NCI-H2196 (cell line): ENCODE measurements around the gene AMHR2.
A peak's percentile ranks its signal among the peaks of the same experiment; 100 is the strongest.

ENCODE experiments used
- DNase-seq: peaks from one replicate; lab custom pipeline; 2025; ENCODE audit not compliant: unreplicated experiment; lab: John Stamatoyannopoulos, UW

AMHR2 gene

DNA sequence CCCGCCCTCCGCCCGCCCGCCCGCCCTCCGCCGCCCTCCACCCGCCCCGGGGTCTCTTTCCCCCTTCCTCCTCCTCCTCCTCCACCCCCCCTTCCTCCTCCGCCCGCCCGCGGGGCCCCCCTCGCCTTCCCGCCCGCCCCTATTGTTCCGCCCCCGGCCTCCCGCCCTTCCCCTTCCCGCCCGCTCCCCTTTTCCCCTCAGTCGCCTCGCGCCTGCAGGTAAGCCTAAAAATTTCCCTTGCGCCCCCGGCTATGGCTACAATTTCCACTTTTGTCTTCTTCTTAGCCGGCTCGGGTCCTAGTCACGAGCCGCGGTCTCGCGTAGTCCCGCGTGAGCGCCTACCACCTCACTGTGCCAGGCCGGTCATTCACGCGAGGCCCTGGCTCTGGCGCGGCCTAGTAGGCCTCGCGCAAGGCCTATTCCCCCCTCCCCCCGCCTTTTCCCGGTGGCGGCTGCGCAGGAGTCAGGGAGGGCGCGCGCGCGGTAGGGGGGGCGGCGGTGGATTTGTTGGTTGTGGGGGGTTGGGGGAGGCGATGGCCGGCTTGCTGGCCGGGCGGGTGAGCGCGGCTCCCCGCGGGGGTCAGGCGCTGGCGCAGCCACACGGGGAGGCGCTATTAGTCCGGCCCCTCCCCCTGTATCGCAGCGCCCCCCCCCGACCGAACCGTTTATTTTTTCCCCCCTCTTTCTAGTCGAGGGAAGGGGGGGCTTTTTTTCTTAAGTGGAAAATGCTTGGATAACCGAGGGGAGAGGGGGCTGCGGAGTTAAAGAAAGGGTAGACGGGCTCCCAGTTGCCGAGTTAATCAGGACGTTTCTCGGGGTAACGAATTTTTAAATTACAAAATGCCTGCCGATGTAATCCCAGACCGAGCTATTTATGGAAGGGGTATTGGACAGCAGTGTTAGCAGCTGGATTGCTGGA is 28.8 kb downstream of the AMHR2 start:
- DNase-seq = peak; percentile 89

DNA sequence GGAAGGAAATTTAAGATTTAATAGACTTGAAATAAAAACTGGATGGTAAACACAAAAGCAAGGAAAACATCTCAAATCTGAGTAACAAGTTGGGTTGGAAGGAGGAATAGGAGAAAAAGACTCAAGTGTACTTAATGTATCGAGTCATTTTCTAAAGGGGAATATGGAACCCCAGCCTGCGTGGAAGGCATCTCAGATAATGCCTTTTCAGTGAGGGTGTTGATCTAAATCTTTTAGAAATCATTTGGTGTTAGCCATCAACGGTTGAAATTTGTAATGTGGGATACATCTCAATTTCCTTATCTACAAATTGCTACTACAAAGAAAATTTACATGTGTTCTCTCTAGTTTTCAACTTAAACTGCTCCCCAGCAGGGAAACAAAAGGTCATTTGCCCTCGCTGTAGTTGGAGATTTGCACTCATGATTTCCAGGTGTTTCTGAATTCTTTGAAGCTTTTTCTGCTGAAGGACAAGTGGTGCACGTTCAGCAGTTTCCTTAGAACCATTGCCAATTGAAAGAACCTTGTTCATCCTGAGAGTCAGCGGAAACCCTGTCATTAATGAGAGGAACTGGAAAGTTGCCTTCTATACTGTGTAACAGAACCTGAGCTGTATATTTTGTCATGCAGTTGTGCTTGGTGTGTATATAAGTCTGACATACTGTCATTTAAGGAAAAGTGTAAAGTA is 30.4 kb downstream of the AMHR2 start:
- no peak for DNase-seq

- DNase-seq = no peak
Observed at GRCh38 chr12:53454707-53455106, 31.1 kb downstream of the AMHR2 start.

DNA sequence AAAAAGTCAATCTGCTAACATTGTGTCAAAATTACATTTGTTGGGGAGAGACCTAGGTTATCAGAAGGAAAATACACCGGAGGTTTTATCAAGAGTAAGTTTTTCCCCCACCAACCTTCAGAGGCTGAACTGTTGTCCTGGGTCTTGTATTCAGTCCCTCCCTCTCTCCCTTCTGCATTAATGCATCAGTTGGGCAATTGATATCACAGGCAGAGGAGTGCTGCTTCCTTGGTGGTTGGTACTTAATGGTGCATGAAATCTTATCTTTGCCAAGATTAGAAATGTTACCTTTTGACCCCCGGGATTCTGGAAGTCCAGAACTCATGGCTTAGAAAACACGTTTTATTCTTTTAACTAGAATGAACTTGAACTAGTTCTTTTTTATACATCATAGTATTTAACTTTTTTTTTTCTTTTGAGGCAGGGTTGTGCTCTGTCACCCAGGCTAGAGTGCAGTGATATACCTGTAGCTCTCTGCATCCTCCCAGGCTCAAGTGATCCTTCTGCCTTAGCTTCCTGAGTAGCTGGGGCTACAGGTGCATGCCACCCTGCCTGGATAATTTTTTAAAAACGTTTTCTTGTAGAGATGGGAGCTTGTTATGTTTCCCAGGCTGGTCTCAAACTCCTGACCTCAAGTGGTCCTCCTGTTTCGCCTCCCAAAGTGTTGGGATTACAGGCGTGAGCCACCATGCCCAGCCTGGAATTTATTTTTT is 33.2 kb downstream of the AMHR2 start:
- no peak for DNase-seq

DNA sequence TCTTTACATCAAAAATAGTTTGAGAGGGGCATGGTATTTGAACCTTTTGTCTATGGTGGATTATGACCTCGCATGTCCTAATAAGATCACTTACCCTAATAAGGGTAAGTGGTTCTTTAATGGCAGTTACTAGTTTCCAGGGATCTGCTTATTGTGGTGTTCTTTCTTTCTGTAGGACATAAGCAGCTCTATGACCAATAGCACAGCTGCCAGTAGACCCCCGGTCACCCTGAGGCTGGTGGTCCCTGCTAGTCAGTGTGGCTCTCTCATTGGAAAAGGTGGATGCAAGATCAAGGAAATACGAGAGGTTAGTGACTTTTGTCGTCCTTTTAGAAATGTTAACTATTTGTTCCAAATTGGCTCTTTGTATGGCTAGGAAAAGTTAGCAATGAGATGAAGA is 35.4 kb downstream of the AMHR2 start:
- no peak for DNase-seq

DNA sequence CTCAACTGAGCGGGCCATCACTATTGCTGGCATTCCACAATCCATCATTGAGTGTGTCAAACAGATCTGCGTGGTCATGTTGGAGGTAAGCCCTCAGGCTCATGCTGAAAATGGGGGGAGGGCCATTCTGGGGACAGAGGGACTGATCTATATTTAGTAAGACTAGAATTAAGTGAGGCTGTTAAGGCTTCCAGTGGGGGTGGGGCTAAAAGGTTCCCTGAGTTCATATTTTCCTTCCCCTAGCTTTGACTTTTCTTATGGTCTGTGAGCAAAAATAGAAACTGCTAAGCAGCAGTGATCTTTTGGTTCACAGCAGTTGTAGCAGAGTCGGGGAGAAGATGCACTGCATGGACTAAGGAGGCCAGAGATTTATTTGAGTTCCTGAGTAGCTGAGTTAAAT is 37.4 kb downstream of the AMHR2 start:
- DNase-seq = no peak

DNA sequence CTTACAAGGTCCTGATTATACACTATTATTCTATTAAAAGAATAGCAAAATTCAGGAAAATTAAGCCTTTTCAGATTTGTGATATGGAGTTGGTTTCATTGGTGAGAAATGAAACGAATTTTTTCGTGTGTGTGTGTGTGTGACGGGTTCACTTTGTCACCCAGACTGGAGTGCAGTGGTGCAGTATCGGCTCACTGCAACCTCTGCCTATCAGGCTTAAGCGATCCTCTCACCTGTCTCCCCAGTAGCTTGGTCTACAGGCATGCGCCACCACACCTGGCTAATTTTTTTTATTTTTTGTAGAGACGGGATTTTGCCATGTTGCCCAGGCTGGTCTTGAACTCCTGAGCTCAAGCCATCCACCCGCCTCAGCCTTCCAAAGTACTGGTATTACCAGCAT is 37.9 kb downstream of the AMHR2 start:
- DNase-seq = no peak

GRCh38 chr12:53462935-53463334 is 39.3 kb downstream of the AMHR2 start:
- no peak for DNase-seq

- no peak for DNase-seq
Observed at GRCh38 chr12:53463802-53464560, 40.3 kb downstream of the AMHR2 start.

- no peak for DNase-seq
Observed at GRCh38 chr12:53464685-53465418, 41.2 kb downstream of the AMHR2 start.

DNA sequence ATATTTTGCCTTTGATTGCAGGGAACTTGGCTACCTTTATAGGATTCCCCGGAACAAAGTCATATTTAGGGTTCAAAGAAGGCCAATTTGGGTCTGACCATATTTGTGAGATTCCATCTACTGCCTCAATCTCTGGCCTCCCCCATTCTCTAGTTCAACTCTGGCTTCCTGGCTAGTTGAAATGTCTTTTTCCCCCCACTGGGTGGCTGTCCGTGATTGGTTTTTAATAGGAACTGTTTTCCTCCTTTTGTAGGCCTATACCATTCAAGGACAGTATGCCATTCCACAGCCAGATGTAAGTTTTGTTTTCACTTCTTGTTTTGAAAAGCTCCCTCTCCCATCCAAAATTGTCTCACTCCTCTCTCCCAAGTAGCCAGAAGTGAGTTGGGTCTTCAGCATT is 42.0 kb downstream of the AMHR2 start:
- no peak for DNase-seq

DNA sequence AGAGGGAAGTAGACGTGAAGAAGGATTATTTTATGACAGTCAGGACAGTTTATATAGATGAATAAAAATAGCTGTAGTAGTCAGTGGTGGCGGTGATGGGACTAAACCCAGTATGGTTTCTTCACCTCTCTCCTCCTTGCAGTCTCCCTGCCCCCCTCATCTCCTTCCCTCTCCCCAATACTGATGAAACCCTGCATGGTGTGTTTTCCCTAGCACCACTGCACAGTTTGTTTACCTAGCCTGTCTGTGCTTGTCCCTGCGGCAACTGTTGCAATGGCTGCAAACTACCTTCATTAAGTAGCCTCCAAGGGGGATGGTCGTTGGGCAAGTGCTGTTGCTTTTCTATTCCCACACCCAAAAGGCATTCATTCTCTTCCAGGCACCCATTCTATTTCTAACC is 43.0 kb downstream of the AMHR2 start:
- no peak for DNase-seq

DNA sequence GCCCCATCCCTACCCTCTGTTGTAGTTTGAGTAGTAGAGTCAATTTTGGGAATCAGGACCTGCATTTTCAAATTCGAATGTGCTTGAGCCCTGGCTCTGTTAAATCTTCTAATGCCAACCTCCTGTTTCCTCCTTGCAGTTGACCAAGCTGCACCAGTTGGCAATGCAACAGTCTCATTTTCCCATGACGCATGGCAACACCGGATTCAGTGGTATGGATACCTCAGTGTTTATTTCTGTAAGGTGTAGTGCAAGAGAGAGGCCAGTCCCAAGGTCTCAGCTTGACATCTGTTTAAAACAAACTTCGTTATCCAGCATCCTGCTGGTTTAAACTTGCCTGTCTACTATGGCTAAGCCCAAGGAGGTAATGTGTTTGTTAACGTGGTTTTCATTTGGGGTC is 43.4 kb downstream of the AMHR2 start:
- no peak for DNase-seq

GRCh38 chr12:53467880-53468279 is 44.2 kb downstream of the AMHR2 start:
- no peak for DNase-seq

DNA sequence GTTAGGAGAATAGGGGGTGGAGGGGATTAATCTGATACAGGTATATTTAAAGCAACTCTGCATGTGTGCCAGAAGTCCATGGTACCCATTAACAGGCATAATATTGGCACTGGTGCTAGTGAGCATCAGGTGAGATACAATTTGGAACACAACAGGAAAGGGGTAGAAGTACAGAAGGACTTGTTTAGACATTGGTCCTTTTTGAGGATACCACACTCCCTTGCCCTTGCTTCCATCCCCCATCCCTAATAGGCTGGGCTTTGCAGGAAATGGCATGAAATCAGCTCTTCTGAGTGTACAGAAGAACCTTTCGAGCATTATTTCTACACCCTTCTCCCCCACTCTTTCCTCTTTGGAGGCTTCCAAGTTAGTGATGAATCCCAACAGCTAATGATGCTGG is 44.6 kb downstream of the AMHR2 start:
- DNase-seq = no peak

GRCh38 chr12:53472056-53472582 is 48.5 kb downstream of the AMHR2 start:
- DNase-seq = no peak

DNA sequence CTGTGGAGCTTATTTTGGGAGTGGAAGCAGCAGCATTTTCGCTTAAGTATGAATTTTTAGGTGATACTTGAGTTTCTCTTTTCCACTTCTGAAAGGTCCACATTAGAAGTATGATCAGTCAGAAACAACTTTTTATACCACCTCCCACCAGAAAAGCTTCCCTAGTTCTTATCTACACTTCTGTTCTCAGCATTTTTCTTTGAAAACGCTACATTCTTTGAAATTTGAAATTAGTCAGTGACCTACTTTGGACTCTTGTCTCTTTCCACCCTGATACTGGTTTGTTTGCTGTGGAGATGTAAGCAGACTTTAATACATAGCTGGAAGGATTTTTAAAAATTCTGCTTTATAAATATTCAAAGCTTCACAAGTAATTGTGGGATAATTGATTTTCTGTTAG is 50.4 kb downstream of the AMHR2 start:
- no peak for DNase-seq

- no peak for DNase-seq
Observed at GRCh38 chr12:53474819-53475218, 51.2 kb downstream of the AMHR2 start.

- peak; percentile 21 for DNase-seq
Observed at GRCh38 chr12:53476769-53477209, 53.1 kb downstream of the AMHR2 start.

GRCh38 chr12:53478865-53479264 is 55.2 kb downstream of the AMHR2 start:
- no peak for DNase-seq
